Measurements from ENCODE around the gene HIVEP3.

HIVEP3 gene

DNA sequence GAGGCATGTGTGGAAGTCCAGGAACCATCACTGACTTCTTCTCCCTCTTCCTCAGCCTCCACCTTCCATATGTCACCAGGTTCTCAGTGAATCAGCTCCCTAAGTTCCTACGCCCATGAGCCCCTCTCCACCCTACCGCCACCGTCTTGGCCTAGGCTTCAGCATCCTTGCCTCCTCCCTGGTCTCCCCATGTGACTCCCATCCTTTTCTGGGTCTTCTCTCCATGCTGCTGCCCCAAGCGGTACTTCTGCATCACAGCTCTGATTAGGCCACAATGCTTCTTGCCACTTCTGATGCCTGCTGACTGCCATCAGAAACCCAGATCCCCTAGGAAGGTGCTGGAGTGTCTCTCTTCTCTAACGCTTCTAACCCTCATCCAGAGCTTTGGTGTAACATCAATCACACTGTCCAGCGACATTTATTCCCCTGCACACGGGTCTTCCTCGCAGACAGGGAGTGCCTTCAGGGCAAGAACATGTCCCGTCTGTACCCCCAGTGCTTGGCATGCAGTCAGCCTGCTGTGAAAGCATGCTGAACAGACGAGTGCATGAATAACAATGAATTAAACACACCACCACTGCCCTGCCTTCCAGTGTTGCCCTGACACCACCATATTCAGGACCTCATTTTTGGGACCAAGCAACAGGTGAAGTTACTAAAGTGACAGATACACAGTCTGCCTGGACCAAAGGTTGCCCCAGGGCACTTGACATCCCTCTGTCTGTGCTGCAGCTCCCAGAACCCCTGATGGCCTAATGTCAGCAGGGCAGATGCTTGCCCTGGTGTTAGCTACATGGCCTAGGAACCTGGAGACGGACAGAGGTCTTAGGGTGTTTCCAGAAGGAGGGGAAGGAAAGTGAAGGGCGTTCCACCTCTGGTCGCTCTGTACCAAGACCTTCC lies 275.6 kb downstream of the HIVEP3 start:
- no peak for DNase-seq

DNA sequence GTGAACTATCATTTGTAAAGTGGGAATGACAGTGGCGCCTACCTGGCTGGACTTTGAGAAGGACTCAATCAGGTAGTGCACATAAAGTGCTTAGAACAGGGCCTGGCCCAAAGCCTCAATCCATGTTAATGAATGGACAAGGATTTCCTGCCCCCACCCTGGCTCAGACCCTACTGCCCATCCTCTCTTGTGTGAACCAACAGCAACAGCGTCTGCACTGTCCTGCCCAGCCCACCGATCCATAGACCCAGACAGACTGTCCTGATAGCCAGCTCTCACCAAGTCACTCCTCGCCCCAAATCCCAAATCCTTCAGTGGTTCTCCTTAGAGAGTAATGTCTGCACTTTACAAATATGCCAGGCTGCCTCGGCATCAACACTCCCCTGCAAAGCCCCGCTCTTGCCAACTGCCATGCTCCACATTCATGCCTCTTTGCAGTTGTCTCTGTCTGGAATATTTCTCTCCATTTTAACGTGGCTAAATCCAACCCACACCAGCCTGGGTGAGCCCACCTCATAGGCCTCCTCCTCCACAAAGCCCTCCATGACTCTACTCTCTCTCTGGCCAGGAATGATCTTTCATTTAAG lies 276.7 kb downstream of the HIVEP3 start:
- DNase-seq, result no peak

DNA sequence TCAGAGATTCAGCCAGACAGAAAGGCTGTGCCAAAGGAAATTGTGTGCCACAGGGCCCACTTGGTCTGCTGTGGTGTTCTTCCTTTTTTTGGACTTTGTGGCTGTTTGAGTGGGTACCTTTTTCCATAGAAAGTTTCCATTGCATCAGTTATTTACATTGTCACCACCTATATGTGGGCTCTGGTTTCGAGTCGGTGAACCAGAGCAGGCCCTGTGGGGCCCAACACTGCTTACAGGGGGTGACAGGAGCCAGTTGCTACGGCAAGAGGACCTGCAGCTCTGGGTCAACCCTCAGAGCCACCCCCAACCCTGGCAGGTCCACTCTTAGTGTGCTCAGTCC lies 277.3 kb downstream of the HIVEP3 start:
- no peak for DNase-seq

DNA sequence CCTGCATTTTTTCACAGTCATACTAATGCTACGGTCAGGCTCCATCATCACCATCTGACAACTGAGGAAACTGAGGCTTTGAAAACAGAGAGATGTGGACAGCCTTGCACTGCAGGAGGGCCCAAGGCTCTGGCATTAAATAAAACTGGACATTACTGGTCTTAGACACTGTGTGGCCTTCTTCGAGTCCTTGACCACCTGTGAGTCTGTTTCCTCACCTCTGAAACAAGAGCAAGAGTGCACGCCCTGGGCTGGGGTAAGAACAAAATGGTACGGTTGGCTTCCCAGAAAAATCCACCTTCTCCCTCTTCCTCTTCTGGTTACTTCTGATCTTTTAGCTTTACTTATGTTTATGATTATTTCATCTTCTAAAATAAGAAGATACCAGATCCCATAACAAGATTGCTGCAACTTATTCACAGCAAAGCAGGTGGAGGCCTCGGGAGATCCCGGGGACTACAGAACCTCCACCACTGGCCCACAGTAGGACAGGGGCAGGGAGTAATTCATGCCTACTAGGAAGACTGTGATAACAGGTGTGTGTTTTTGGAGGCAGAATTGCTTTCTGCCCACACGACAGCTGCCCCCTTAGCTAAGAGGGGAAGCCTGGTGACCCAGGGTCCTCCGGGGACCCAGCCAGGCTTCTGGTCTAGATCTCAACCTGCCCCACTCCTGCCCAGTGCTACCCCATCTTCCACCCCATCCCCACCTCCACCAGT lies 277.8 kb downstream of the HIVEP3 start:
- DNase-seq, result no peak

DNA sequence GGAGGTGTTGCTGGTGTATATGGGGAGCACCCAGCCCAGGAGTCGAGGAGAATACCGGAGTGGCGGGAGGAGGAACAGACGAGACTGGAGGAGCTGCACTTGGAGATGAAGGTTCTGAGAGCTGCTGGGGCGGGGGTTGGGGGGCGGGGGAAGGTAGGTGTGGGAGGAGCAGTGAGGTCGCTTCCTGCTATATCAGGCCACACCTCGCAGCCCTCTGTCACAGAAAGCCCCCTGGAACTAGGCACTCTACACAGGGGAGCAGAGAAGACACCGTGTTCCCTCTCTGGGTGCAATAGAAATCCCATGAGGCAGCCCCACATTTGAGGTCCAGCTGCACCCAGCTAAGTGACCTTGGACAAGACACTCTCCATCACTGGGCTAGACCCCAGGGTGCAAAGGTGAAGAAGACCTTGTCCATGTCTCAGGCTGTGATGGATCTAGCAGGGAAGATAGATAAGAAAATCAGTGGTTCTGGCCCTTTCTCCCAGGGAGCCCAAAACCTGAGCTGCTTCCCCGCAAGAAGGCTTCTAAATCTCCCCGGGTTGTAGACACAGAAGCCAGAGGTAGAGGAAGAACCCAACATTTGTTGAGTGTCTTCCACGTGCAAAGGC lies 278.5 kb downstream of the HIVEP3 start:
- DNase-seq, result no peak

DNA sequence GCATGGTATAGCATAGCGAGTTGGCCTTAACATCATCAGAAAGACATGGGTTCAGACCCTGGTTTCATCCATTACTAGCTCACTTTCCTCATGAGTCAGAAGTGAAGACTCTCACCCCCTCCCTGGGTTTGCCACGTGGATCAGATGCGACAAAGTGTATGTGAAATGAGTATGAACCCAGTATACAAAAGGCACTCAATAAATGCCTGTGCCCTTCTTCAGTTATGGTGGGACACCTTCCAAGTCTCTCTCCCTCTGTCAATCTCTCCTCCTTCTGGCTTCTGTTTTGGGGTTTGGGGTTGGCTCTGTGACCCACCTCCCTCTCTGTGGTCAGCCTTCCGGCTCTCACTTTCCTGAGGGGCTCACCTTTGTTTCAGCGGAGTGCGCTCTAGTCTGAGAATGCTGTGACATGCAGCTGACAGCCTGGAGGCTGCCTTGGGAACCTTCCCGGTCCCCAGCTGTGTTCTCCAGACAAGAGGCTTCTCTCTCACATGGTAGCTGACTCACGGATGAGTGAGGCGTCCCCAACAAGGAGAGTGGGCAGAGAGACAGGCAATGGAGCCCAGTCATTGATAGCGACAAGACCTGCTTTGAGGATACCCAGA lies 279.3 kb downstream of the HIVEP3 start:
- DNase-seq, result no peak

DNA sequence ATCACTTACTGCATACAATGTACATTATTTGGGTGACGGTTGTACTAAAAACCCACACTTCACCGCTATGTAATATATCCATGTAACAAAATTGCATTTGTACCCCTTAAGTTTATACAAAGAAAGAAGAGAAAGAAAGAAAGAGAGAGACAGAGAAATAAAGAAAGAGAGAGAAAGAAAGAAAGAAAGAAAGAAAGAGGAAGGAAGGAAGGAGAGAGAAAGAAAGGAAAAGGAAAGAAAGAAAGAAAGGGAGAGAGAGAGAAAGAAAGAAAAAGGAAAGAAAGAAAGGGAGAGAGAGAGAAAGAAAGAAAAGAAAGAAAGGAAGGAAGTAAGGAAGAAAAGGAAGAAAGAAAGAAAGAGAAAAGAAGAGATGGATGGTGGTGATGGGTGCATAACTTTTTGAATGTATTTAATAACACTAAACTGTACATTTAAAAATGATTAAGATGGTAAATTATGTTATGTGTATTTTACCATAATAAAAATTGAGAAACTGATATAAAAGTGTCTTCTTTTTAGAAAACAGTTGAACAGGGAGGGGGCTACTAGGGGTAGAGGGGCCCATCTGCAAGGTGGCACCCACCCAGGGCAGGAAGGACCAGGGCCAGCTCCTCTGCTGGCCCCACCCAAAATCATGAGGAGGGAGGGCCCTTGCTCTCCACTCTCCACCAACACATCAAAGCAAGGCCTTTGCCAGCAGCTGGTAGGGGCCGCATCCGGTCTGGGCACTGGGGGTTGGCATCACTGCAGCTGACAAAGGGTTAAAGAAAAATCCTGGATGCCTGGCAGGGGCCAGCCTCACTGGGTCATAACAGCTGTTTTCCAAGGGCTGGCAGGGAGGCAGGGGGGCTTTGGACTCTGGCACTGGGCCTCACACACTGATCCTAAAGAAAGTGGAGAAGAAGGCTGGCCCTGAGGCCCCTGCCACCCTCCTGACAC lies 280.4 kb downstream of the HIVEP3 start:
- DNase-seq, result no peak

DNA sequence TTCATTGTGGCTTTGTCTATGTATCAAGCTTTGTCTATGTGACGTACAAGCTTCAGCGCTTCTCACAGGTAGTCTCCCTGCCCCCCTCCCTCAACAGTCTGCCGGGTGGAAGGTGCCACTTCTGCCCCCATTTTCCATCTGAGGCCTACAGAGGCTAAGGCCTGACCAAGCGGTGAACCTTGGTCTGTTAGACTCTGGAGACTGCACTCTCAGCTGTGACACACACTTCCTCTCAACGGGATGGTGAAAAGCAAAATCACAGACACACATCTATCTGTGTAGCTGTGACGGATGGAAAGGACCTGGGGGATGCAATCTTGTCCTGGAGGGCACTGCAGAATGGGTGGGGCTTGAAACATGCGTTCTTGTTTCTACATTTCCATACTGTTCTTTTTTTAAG lies 281.4 kb downstream of the HIVEP3 start:
- DNase-seq, result no peak

DNA sequence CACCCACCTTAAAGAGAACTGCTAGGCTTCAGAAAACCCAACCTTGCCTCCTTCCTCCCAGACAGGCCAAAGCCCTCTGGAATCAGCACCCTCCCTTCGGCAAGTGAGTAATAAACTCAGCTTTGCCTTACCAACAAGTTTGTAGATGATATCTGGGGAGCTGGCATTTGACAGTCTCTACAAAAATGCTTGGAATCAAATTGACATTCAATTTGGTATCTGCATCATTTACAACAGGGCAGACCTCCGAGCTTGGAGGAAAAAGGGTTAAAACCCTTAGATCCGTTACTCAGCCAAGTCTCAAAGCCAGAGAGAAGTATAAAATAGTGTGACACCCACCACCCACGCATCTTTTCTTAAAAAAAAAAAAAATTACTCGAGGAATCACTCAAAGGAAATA lies 285.0 kb downstream of the HIVEP3 start:
- DNase-seq, result no peak

DNA sequence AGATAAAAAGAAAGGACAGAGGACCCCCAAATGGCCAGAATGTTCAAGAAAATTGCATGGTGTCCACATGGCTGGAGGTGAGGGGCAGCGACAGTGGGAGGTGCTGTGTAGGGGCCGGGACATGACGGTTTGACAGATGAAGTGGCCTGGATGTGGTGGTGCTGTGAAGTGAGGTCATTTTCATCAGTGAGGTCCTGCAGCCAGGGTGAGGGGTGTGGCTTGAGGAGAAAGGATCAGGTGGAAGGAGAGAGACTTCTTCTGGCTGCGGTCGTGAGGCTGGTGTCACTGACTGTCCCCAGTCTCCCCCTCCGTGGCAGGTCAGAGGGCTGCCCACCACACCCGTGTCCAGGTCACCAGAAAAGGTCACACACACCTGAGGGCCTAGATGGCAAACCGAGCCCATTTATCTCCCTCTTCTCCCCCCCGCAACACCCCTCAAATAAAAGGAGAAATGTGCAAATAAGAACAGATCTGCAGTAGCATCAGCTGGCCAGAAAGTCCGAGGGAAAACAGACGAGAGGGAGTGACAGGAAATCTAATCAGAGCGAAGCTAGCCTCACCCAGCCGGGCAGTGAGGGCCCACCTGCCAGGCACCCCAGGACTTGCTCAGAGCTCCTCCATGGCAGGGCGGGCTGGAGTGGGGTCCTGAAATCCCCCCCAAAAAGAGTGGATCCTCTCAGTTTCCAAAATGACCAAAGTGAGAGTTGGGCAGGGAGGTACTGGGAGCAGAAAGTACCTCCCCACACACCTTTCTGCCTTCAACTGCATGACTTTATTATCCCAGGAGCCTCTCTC lies 285.7 kb downstream of the HIVEP3 start:
- DNase-seq, result no peak

DNA sequence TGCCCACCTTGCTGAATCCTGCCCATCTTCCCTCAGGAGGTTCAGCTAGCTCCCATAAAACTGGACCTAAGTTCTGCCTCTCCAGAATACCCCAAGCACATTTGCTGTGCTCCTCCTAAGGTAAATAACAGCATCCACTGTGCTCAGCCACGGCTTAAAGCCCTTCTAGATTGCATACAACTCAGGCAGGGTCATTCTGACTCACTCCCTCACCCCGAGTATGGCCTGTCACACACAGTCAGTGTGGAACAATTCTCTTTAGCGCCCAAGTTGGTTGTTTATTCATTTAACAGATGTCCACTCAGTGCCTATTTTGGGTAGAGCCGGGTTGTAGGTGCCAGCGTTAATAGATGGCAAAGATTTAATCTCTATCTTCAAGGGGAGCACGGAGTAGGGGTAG lies 286.8 kb downstream of the HIVEP3 start:
- no peak for DNase-seq

DNA sequence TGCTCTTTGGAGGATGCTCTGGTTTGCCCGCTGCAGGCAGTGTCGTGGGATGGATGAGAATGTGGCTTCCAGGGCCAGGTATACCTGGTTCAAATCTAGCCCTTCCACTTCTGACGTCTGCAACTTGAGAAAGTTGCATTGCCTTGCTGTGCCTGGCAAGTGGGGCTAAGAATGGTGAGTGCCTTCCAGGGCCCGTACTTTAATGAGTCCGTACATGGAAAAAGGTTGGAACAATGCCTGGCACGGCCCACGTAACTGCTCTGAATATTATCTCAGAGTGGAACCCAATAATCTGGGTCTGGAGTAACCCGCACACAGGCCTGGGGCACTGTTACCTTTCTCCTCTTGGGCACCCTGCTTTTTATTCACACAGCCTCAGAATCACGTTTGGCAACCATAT lies 287.6 kb downstream of the HIVEP3 start:
- DNase-seq, result no peak

DNA sequence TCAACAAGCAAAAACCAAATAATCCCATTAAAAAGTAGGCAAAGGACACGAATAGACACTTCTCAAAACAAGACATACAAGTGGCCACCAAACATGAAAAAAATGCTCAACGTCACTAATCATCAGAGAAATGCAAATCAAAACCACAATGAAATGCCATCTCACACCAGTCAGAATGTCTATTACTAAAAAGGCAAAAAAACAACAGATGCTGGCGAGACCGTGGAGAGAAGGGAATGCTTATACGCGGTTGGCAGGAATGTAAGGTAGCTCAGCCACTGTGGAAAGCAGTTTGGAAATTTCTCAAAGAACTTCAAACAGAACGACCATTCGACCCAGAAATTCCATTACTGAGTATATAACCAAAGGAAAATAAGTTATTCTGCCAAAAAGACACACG lies 289.2 kb downstream of the HIVEP3 start:
- no peak for DNase-seq

DNA sequence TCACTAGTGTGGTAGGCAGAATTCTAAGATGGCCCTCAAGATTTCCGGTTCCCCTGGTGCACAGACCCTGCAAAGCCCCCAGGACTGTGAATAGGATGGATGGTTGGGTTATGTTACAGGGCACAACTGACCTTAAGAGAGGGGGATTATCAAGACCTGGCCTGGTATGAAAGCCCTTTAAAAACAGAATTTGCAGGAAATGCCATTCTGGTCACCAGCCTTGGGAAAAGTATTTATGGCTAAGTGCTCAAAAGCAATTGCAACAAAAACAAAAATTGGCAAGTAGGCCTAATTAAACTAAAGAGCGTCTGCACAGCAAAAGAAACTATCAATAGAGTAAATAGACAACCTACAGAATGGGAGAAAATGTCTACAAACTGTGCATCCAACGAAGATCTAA lies 289.6 kb downstream of the HIVEP3 start:
- DNase-seq, result no peak

DNA sequence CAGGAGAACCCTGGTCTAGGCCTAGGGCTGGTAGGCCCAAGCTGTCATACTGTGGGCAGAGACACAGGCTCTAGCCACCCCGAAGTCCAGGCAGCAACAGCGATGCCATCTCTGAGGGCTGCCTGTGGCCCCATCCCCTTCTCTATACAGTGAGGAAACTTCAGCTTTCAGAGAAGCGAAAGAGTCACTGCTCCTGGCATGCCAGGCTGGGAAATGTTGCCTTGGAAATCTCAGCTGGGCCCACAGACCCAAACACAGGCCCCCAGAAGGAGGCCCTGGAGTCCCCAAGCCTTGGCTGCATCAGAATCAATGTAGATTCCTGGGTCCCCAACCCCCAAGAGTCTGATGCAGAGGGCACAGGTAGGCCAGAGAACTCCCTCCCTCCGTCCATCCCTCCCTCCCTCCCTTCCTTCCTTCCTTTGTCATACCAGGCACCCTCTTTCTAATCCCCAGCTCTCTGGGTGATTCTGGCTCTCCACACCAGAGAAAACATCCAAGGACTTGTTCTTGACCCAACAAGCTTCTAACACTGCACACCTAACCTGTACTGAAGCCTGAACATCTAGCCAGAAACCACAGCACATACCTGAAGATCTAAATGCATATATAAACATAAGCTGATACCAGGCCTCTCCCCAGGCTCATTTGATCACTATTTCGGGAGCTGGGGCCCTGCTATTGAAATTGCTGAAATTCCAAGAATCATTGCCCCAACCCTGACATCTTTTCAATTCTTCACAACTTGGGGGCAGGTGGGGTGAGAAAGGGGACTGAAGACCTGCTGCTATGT lies 291.0 kb downstream of the HIVEP3 start:
- DNase-seq, result no peak

DNA sequence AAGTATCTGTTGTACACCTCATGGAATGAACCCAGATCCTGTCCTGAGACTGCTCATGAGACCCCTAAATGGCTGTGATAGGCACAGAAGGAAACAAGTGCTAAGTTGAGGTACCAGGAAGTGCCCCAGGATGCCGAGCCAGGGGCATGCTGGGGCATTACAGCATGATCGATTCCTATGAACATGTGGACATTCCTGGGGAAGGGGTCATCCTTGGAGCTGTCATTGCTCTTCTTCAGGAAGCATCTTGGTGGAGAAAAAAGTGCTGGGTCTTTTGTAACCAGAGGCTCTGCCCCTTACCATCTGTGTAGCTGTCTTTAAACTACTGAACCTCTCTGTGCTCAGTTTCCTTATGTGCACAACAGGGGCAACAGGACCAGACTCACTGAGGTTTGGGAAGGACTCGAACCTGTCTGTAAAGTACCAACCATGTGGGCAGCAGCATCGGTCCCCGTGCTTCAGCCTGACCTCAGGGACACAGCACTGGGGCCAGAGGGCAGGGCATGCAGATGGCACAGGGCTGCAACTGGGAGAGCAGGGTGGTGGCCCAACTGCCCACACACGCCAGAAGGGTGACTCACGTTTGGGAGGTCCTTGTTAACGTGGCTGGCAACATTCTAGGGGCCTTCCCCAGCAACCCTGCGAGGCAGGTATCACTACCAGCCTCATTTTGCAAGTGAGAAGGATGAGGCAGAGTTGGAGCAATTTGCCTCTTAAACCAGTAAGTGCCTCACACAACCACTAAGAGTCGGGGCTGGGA lies 291.9 kb downstream of the HIVEP3 start:
- no peak for DNase-seq

DNA sequence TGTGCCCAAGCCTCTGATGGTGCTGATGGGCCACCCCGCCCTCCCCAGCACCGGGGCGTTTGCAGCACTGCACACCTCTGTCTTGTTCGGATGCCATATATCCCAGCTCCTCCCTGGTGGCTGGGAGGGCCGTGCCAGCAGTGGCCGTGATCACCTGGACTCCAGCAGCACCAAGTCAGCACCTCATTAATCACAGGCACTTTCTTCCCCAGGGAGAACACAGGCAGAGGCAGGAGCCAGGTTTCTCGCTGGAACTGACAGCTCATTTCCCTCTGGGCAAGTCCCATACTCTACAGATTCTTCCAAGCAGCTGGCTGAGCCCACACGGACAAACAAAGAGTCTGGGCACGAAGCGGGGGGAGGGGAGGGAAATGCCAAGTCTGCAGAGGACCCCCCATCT lies 292.6 kb downstream of the HIVEP3 start:
- DNase-seq, result no peak

DNA sequence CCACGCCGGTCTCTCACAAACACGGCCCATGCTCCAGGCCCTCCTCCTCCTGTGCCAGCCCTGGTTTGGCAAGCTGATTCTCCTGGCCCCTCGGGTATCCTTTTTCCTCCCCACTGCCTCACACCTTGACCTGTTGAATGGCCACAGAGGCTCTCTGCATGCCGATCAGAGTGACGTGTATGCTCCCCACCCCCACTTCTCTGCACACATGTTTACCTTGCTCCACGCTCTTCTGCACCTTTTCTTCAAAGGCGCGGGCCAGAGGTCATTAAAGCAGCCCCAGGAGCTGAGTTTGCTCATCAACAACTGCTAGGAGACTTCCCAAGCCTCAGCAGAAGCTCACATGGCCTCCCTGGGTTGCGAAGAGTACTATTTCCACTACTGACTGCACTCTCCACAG lies 295.0 kb downstream of the HIVEP3 start:
- DNase-seq, result no peak

DNA sequence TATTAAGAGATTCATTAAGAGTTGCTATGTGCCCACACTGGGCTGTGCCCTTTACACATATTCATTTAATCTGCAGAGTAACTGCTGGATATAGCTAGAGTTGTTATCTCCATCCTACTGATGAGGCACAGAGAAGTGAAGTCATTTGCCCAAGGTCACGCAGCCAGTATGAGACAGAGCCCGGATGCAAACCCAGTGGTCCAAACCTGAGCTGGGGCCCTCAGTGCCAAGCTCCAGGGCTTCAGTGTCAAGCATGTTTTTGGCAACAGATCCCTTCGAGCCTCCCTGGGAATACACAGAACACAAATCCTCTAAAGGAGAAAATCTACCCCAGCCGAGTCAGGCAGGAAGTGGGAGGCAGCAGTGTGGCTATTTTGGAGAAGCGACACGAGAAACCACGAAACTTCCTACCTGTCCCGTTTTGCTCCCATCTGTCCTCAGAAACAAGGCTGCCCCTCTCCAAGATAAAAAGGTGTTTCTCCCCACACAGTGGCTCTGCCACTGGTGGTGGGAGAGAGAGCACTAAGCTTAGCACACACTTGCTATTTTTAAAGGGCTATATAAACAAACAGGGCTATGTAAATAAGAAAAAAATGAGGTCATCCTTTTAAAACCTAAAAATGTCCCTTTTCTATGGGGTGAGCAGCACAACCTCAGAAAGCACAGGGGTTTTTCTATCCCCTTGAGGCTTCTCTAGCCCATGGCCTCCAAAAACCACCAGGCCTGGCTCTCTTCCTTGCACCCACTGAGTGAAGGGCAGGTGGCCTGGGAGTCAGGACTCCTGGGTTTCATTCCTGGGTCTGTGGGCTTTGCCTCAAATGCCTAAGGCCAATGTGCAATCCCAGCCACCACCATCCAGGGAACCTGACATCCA lies 295.6 kb downstream of the HIVEP3 start:
- DNase-seq, result no peak
